Activated CD4-positive, alpha-beta T cell treated with anti-CD3 and anti-CD28 coated beads for 1 hour (primary cell): Measurements from ENCODE around the gene VBP1.
"Not testable (repeated sequence)": the region's sequence is repeated elsewhere in the genome, so short reads cannot be mapped to it uniquely, and the experiment has no call there.

Experiments used
- DNase-seq: peaks from one replicate; pipeline ENCODE4 v3.0.0-alpha.2; 2020

The VBP1 gene

DNA sequence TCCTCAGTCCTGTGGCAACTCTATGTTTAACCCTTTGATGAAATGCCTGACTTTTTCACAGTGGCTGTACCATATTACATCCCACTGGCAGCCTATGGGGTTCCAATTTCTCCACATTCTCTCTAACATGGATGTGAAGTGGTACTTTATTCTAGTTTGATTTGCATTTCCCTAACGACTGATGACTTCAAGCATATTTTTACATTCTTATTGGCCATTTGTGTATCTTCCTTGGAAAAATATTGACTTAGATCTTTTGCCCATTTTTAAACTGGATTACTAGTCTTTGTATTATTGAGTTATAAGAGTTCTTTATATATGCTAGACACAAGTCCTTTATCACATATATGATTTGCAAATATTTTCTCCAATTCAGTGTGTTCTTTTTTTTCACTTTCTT is 50.2 kb downstream of the VBP1 start:
- no peak for DNase-seq

DNA sequence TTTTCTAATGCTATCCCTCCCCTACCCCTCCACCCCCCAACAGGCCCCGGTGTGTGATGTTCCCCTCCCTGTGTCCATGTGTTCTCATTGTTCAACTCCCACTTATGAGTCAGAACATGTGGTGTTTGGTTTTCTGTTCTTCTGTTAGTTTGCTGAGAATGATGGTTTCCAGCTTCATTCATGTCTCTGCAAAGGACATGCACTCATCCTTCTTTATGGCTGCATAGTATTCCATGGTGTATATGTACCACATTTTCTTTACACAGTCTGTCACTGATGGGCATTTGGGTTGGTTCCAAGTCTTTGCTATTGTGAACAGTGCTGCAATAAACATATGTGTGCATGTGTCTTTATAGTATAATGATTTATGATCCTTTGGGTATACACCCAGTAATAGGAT is 51.7 kb downstream of the VBP1 start:
- not testable (repeated sequence) for DNase-seq

DNA sequence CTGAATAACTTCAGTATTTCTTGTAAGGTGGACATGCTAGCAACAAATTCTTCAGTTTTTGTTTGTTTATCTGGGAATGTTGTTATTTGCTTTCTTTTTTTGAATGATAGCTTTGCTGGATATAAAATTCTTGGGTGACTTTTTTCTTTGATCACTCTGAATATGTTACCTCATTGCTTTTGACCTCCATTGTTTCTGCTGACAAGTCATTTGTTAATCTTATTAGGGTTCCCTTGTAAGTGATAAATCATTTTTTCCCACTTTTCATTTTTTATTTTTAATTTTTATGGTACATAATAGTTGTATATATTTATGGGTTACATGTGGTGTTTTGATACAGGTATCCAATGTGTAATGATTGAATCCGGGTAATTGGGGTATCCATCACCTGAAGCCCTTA is 54.7 kb downstream of the VBP1 start:
- DNase-seq = no peak

DNA sequence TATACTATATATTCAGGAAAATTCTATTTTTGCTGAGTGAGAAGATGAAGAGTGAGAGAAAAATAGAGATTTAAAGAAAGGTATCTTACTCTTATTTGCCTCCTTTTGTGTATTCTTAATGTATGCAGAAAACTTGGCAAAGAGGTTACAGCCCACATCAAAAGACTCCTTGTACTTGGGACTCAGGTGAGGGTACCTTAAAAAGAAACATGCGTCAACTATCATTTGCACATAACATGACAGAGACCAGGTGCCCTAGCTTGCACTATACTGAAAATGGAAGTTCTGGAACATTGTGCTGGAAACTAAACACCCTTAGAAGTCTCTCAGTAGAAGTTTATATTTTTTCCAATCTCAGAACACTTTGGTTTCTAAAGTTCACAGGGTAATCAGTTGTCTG is 63.6 kb downstream of the VBP1 start:
- DNase-seq = no peak
